G401 (cell line): ENCODE data around the gene DUSP9. TPM values are rescaled to one million over a fixed set of nuclear protein-coding genes. Genes with fewer than 3 reads are reported as not detected.
"Not testable (repeated sequence)": the region's sequence is repeated elsewhere in the genome, so short reads cannot be mapped to it uniquely, and the experiment has no call there.

Source experiments
- DNase-seq: peaks from one replicate; pipeline ENCODE4 v3.0.0-alpha.2; 2015; ENCODE audit warnings: low spot score
- in situ Hi-C: cut with HindIII; loops from 2 replicates; pipeline ENCODE4 v1.10.0; 2016; ENCODE audit warnings: low sequenced_read_pairs, mixed read lengths
- total RNA-seq: library from RNA; depleted of rRNA; stranded (reverse); fragments of >200 nt; shearing (Covaris generic); gene quantifications from 2 replicates; pipeline ENCODE4 v1.2.3, GENCODE V29; 2014

DUSP9 gene
- total RNA-seq, 1 experiment from 2014 or later: 0.20 TPM

GRCh38 chrX:153688071-153688470 is 41.1 kb downstream of the DUSP9 start:
- in situ Hi-C loops: no loop called here
- DNase-seq: no peak

- DNase-seq: no peak
- in situ Hi-C loops: no loop called here
Observed at GRCh38 chrX:153688506-153688905, 41.5 kb downstream of the DUSP9 start.

- in situ Hi-C loops: no loop called here
- DNase-seq: peak; percentile 49
Observed at GRCh38 chrX:153688911-153689590, 42.0 kb downstream of the DUSP9 start.

- DNase-seq: no peak
- in situ Hi-C loops: no loop called here
Observed at GRCh38 chrX:153689654-153690465, 42.9 kb downstream of the DUSP9 start.

- no peak for DNase-seq
- in situ Hi-C loops: no loop called here
Observed at GRCh38 chrX:153690466-153690865, 43.5 kb downstream of the DUSP9 start.

GRCh38 chrX:153691032-153691827 is 44.2 kb downstream of the DUSP9 start:
- in situ Hi-C loops: not testable (repeated sequence)

GRCh38 chrX:153692003-153692402 is 45.0 kb downstream of the DUSP9 start:
- no peak for DNase-seq
- in situ Hi-C loops: no loop called here

More at GRCh38 chrX:153691032-153691827, 44.2 kb downstream of the DUSP9 start:
- not testable (repeated sequence) for DNase-seq

GRCh38 chrX:153692611-153693156 is 45.7 kb downstream of the DUSP9 start:
- DNase-seq: no peak
- in situ Hi-C loops: no loop called here

- in situ Hi-C loops: no loop called here
Observed at GRCh38 chrX:153693216-153694086, 46.4 kb downstream of the DUSP9 start.

GRCh38 chrX:153694256-153694655 is 47.3 kb downstream of the DUSP9 start:
- in situ Hi-C loops, DNase-seq: not testable (repeated sequence)

More at GRCh38 chrX:153693216-153694086, 46.4 kb downstream of the DUSP9 start:
- DNase-seq: no peak

GRCh38 chrX:153694687-153695270 is 47.8 kb downstream of the DUSP9 start:
- in situ Hi-C loops: no loop called here
- no peak for DNase-seq

- DNase-seq: no peak
- in situ Hi-C loops: no loop called here
Observed at GRCh38 chrX:153696100-153696499, 49.1 kb downstream of the DUSP9 start.

GRCh38 chrX:153696538-153696937 is 49.5 kb downstream of the DUSP9 start:
- in situ Hi-C loops, DNase-seq: not testable (repeated sequence)

GRCh38 chrX:153696986-153697722 is 50.2 kb downstream of the DUSP9 start:
- DNase-seq, in situ Hi-C loops: not testable (repeated sequence)

- no peak for DNase-seq
- in situ Hi-C loops: no loop called here
Observed at GRCh38 chrX:153697924-153698865, 51.2 kb downstream of the DUSP9 start.

- in situ Hi-C loops, DNase-seq: not testable (repeated sequence)
Observed at GRCh38 chrX:153699210-153699783, 52.3 kb downstream of the DUSP9 start.
